Endometrial microvascular endothelial cells (primary cell): ENCODE measurements around the gene CHST11. TPM values are rescaled to one million over a fixed set of nuclear protein-coding genes. Genes with fewer than 3 reads are reported as not detected.

ENCODE experiments used
- in situ Hi-C: cut with HindIII; loops from 2 replicates; pipeline ENCODE4 v1.10.0; 2017; ENCODE audit warnings: low sequenced_read_pairs, low pct_unique_long_range_greater_than_20kb; ENCODE audit errors: inconsistent ontology term
- total RNA-seq: library from RNA; depleted of rRNA; stranded (reverse); fragments of >200 nt; gene quantifications from one replicate; pipeline ENCODE4 v1.2.3, GENCODE V29; 2015; ENCODE audit errors: inconsistent ontology term

Gene CHST11
- total RNA-seq, 1 donor from 2014 or later: 4.2 TPM

- in situ Hi-C loops: no loop called here
Observed at GRCh38 chr12:104669089-104669721, 212.5 kb downstream of the CHST11 start.

- in situ Hi-C loops: no loop called here
Observed at GRCh38 chr12:104669851-104670337, 213.1 kb downstream of the CHST11 start.

GRCh38 chr12:104670439-104671408, 214.0 kb downstream of the CHST11 start:
- in situ Hi-C loops: no loop called here

- in situ Hi-C loops: no loop called here
Observed at GRCh38 chr12:104671409-104672095, 214.8 kb downstream of the CHST11 start.

- in situ Hi-C loops: no loop called here
Observed at GRCh38 chr12:104672096-104672445, 215.3 kb downstream of the CHST11 start.

- in situ Hi-C loops: no loop called here
Observed at GRCh38 chr12:104672501-104673265, 215.9 kb downstream of the CHST11 start.

- in situ Hi-C loops: no loop called here
Observed at GRCh38 chr12:104673294-104673693, 216.5 kb downstream of the CHST11 start.

GRCh38 chr12:104673696-104674482, 217.1 kb downstream of the CHST11 start:
- in situ Hi-C loops: no loop called here

GRCh38 chr12:104676636-104677035, 219.9 kb downstream of the CHST11 start:
- in situ Hi-C loops: no loop called here

GRCh38 chr12:104677441-104678089, 220.8 kb downstream of the CHST11 start:
- in situ Hi-C loops: no loop called here

- in situ Hi-C loops: no loop called here
Observed at GRCh38 chr12:104680070-104680469, 223.3 kb downstream of the CHST11 start.

- in situ Hi-C loops: no loop called here
Observed at GRCh38 chr12:104680491-104680890, 223.7 kb downstream of the CHST11 start.

- in situ Hi-C loops: no loop called here
Observed at GRCh38 chr12:104681012-104681690, 224.4 kb downstream of the CHST11 start.

- in situ Hi-C loops: no loop called here
Observed at GRCh38 chr12:104682790-104683279, 226.1 kb downstream of the CHST11 start.

GRCh38 chr12:104683831-104684503, 227.2 kb downstream of the CHST11 start:
- in situ Hi-C loops: no loop called here

GRCh38 chr12:104684884-104685283, 228.1 kb downstream of the CHST11 start:
- in situ Hi-C loops: no loop called here
